Heart left ventricle (tissue), 16 donors: ENCODE results near the gene TRPM1. TPM values are rescaled to one million over a fixed set of nuclear protein-coding genes. Genes with fewer than 3 reads are reported as not detected.

ENCODE experiments used
- ATAC-seq, 4 donors: fragments of 200-7000 bp; cut with Tn5 transposase; one replicate each; pipeline ENCODE4 v1.9.1; 2020 to 2022; ENCODE audit warnings: moderate library complexity in 4 of 4, mild to moderate bottlenecking in 3 of 4, moderate number of reproducible peaks in 1 of 4
- DNase-seq, 5 donors: peaks; one replicate each; pipeline ENCODE4 v3.0.0-alpha.2; 2020
- H3K27ac ChIP-seq, 12 donors: fragments of 200-600 bp; sonication (generic) in 4 of 12; one replicate each; pipeline versions ENCODE4 v1.5.0 to v1.8.0; 2016 to 2022; ENCODE audit warnings: mild to moderate bottlenecking in 2 of 12
- H3K27me3 ChIP-seq, 9 donors: fragments of 200-600 bp; sonication (generic) in 2 of 9; one replicate each; pipeline versions ENCODE4 v1.5.1 to v1.8.0; 2016 to 2022; ENCODE audit warnings: mild to moderate bottlenecking in 3 of 9
- H3K36me3 ChIP-seq, 9 donors: fragments of 200-600 bp; sonication (generic) in 2 of 9; one replicate each; pipeline versions ENCODE4 v1.5.0 to v1.8.0; 2018 to 2022; ENCODE audit warnings: mild to moderate bottlenecking in 2 of 9
- H3K4me1 ChIP-seq, 12 donors: fragments of 200-600 bp; sonication (generic) in 4 of 12; one replicate each; pipeline versions ENCODE4 v1.5.0 to v1.8.0; 2016 to 2022; ENCODE audit warnings: mild to moderate bottlenecking in 3 of 12
- H3K4me3 ChIP-seq, 12 donors: fragments of 200-600 bp; sonication (generic) in 4 of 12; one replicate each; pipeline versions ENCODE4 v1.5.0 to v1.8.0; 2017 to 2022; ENCODE audit warnings: mild to moderate bottlenecking in 9 of 12, moderate library complexity in 4 of 12
- H3K9me3 ChIP-seq, 12 donors: fragments of 200-600 bp; sonication (generic) in 4 of 12; one replicate each; pipeline versions ENCODE4 v1.5.0 to v1.8.0; 2016 to 2022; ENCODE audit warnings: mild to moderate bottlenecking in 1 of 12
- POLR2A ChIP-seq, 2 donors: fragments of 450-650 bp; IDR thresholded peaks; one replicate each; pipeline ENCODE4 v1.6.1; 2017; ENCODE audit warnings: antibody characterized with exemption in 2 of 2, mild to moderate bottlenecking in 2 of 2, moderate library complexity in 2 of 2
- WGBS, 4 donors: extraction: QIAGEN DNeasy Blood & Tissue Kit in 2 of 4; methylation state at CpG; one replicate each; pipeline versions ENCODE4 v1.1.5 to v1.1.7; 2013 to 2018; 5-methylcytosine and 5-hydroxymethylcytosine counted together
- intact Hi-C, 10 donors: fragments of 100-400 bp; cut with DNase I; formaldehyde crosslinking; loops; one replicate each; pipeline versions ENCODE4 v1.11.1 to v1.14.2; 2022
- polyA plus RNA-seq, 2 donors: library from polyadenylated mRNA; stranded (reverse); fragments of 200-250 nt; gene quantifications; one replicate each; pipeline ENCODE4 v1.2.3, GENCODE V29; 2013
- total RNA-seq, 9 donors: library from RNA; depleted of rRNA in 2 of 9; stranded (reverse); fragments of >200 nt in 2 of 9; fragmentation: NEBNext Ultra II Directional in 3 of 9; extraction: Animal tissue kit (Norgen Biotek cat#: 25700) in 3 of 9; gene quantifications; one replicate each; pipeline versions ENCODE4 v1.1.0 to v1.2.4, GENCODE V29; 2016 to 2023
- TF ChIP-seq, protein P1 (sequence below), 12 donors: fragments of 200-600 bp; sonication (generic) in 4 of 12; IDR thresholded peaks; one replicate each; pipeline versions ENCODE4 v1.5.0 to v1.8.0; 2018 to 2022; ENCODE audit warnings: antibody characterized with exemption in 12 of 12, mild to moderate bottlenecking in 5 of 12
- donor health status: ischemic (EF 13 %, LVEDD 7.1; RV severe dilation, severe dysfunction).
- donor health status: healthy with polysubstance abuse.
- donor health status: DM: no; HTN: yes; CAD: no.
- donor health status: DM: no; HTN: no; CAD: no.
- donor health status: ischemic (EF 25% LVEDD 6.9; RV normal size, moderate dysfunction).
- donor health status: ischemic (EF 25% LVEDD 5.7; RV mildly dilated, moderate dysfunction).
- donor health status: healthy.
- donor health status: DM: yes; HTN: yes; CAD: no.
- donor health status: ischemic (EF 35%, LVEDD 5.7; RV mildly dilated, moderate dysfunction).
- donor health status: nonischemic (EF 11% LVEDD 7.7; RV severe dilation, severe dysfunction).
- donor health status: DM: yes; HTN: yes; CAD: no.
- donor health status: PGD.
- donor health status: ischemic (EF 29% LVEDD 5.4; RV normal size, mild dysfunction).
- donor health status: nonischemic (EF 23%, LVEDD 6.1; RV moderate dilation, normal function).

The TRPM1 gene
- total and polyA plus RNA-seq, 11 donors = 0.25 TPM; not detected in 10

DNA sequence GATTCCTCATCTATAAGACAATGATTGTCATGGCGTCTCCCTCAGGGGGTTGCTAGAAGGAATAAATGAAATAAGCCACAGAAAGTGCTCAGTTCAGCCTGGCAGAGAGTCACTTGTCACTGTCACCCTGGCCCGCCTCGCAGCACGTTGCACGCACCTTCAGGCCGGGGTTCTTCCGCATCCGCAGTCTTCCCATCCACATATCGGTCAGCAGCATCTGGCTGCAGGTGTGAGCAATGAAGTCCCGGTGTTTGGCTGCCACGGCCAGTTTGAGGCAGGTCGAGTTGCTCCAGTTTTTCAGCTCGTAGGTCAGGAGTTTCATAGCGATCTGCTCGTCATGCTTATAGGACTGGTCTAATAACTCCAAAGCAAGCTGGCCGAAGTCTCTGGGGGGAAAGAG is 61.6 kb downstream of the TRPM1 start:
- intact Hi-C loops = no loop called here
- H3K4me3 ChIP-seq = no peak overlapping the region
- 93 to 96% (median 95%) methylated on average over 16 of the region's 16 CpGs for WGBS, 4 donors
- no peak for ATAC-seq
- H3K27me3 ChIP-seq = no peaks in the 10 kb centered on the region
- TF ChIP-seq, protein P1, sequence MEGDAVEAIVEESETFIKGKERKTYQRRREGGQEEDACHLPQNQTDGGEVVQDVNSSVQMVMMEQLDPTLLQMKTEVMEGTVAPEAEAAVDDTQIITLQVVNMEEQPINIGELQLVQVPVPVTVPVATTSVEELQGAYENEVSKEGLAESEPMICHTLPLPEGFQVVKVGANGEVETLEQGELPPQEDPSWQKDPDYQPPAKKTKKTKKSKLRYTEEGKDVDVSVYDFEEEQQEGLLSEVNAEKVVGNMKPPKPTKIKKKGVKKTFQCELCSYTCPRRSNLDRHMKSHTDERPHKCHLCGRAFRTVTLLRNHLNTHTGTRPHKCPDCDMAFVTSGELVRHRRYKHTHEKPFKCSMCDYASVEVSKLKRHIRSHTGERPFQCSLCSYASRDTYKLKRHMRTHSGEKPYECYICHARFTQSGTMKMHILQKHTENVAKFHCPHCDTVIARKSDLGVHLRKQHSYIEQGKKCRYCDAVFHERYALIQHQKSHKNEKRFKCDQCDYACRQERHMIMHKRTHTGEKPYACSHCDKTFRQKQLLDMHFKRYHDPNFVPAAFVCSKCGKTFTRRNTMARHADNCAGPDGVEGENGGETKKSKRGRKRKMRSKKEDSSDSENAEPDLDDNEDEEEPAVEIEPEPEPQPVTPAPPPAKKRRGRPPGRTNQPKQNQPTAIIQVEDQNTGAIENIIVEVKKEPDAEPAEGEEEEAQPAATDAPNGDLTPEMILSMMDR (IDR thresholded peaks at IDR 0.05) = no peak
- no peak for TF ChIP-seq POLR2A (IDR thresholded peaks at IDR 0.05)
- peaks cover 0 to 6% (median 0%) of the 10 kb centered on the region in 12 donors for H3K9me3 ChIP-seq
- H3K4me1 ChIP-seq = no peaks in the 10 kb centered on the region
- no peak overlapping the region for H3K27ac ChIP-seq
- DNase-seq = no peak
- H3K36me3 ChIP-seq = no peaks in the 10 kb centered on the region

DNA sequence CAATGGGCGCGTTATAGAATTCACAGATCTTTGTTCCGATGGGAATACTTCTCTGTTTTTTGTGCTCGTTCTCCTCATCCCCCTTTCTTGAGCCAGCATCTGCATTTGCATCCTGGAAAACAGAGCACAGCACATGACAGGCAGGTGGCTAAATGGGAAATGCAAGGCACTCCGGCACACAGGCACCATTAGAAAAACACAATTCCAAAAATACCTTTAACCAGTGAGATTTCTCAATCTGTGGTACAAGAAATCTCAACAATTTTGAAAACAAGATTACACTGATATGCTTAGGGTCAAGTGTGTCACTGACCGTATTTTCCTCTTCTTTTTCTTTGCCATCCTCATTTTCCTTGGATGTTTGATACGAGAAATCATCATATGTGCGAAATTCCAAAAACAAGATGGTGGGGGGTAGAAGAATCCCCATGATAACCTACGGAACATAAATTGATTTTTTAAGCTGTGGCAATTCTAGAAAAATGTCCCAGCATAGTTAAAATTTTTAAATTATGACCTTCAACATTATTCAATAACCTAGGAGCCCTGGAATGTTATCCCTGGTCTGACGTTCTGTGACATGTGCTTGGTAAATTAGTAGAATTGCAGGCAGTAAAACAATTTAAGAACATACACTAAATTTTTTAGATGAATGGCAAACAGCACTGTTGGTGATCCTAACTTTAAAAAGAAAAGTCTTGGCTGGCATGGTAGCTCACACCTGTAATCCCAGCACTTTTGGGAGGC is 63.6 kb downstream of the TRPM1 start:
- DNase-seq (no peak), ATAC-seq (no peak)
- 88 to 95% (median 92%) methylated on average over 10 of the region's 10 CpGs for WGBS, 4 donors
- peaks cover 0 to 6% (median 0%) of the 10 kb centered on the region in 12 donors for H3K9me3 ChIP-seq
- H3K4me3 ChIP-seq = no peak overlapping the region
- intact Hi-C loops = no loop called here
- no peaks in the 10 kb centered on the region for H3K36me3 ChIP-seq
- H3K27me3 ChIP-seq = no peaks in the 10 kb centered on the region
- no peak overlapping the region for H3K27ac ChIP-seq
- TF ChIP-seq POLR2A (IDR thresholded peaks at IDR 0.05) = no peak
- TF ChIP-seq, protein P1 (IDR thresholded peaks at IDR 0.05) = no peak
- H3K4me1 ChIP-seq = peaks cover 0 to 12% (median 2%) of the 10 kb centered on the region in 12 donors

DNA sequence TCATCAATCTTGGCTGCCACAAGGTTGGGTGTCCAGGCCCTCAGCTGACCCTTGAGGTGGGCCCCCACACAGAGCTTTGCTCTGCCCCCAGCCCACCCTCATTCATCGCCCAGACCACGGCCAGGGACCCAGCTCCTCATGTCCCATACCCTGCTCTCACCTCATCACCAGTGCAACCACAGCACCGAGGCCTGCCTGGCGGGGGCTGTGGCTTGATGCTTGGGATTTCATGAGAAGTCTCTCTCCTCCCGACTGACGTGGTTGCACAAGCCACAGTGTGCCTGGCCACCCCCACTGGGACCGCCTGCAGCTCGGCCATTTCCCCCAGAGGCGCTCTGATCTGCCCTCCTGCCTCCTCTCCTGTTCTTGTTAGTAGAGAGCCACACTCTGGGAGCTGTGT is 64.7 kb downstream of the TRPM1 start:
- DNase-seq = no peak
- H3K4me1 ChIP-seq = peaks cover 0 to 22% (median 4%) of the 10 kb centered on the region in 12 donors
- H3K27ac ChIP-seq = no peak overlapping the region
- WGBS, 4 donors = 91 to 95% (median 93%) methylated on average over 8 to 9 of the region's 9 CpGs
- intact Hi-C loops = no loop called here
- no peak overlapping the region for H3K4me3 ChIP-seq
- no peaks in the 10 kb centered on the region for H3K27me3 ChIP-seq
- H3K9me3 ChIP-seq = peaks cover 0 to 6% (median 0%) of the 10 kb centered on the region in 12 donors
- H3K36me3 ChIP-seq = no peaks in the 10 kb centered on the region
- TF ChIP-seq, protein P1 (IDR thresholded peaks at IDR 0.05) = no peak
- no peak for TF ChIP-seq POLR2A (IDR thresholded peaks at IDR 0.05)
- ATAC-seq = no peak

DNA sequence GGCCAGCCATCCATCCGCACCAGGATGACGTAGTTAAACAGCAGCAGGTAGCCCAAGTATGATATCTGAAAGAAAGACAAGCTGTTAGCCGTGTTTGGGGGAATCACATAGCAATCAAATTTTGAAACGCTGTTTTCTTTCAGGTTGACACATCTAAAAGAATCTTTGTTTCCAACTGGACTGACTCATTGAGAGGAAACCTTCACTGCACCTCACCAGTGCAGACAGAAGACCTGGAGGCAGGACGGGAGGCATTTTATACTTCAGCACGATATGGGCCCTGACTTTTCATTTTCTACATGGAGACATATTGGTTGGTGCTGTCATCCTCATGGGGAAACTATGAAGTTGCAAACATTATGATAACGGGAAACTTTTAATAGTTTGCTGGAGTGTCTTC is 65.9 kb downstream of the TRPM1 start:
- intact Hi-C loops = loop anchor here in 1 of 10 donors (2.0 kb wide), 1 partner anchor 61 kb away; no protein-coding TSS in a partner anchor

More for the DNA sequence above, 65.9 kb downstream of the TRPM1 start:
- TF ChIP-seq, protein P1 (IDR thresholded peaks at IDR 0.05) = no peak
- TF ChIP-seq POLR2A (IDR thresholded peaks at IDR 0.05) = no peak
- Histone ChIP-seq H3K9me3 (peaks cover 0 to 6% (median 0%) of the 10 kb centered on the region in 12 donors), H3K27me3 (no peaks in the 10 kb centered on the region), H3K36me3 (no peaks in the 10 kb centered on the region), H3K4me1 (peaks cover 0 to 26% (median 4%) of the 10 kb centered on the region in 12 donors), H3K4me3 (no peak overlapping the region), H3K27ac (no peak overlapping the region)
- ATAC-seq = no peak
- WGBS, 4 donors = 79 to 87% (median 82%) methylated on average over 7 of the region's 7 CpGs
- DNase-seq = no peak
